Activated naive CD4-positive, alpha-beta T cell treated with anti-CD3 and anti-CD28 coated beads for 36 hours (primary cell): ENCODE data around the gene NACC2. TPM values are rescaled to one million over a fixed set of nuclear protein-coding genes. Genes with fewer than 3 reads are reported as not detected.
"Not testable (repeated sequence)": the region's sequence is repeated elsewhere in the genome, so short reads cannot be mapped to it uniquely, and the experiment has no call there.

ENCODE experiments used
- CTCF ChIA-PET: fragments of 350-600 bp; sonication (Branson Sonifier 250); formaldehyde crosslinking; loops from one replicate; lab custom pipeline; 2021; ENCODE audit warnings: antibody characterized with exemption; lab: Charles Lee
- DNase-seq: peaks from one replicate; pipeline ENCODE4 v3.0.0-alpha.2; 2020
- H3K27ac Mint-ChIP-seq: one replicate; pipeline ENCODE4 v1.8.0; 2021; ENCODE audit warnings: mild to moderate bottlenecking, mixed read lengths
- H3K27me3 Mint-ChIP-seq: one replicate; pipeline ENCODE4 v1.8.0; 2021; ENCODE audit warnings: low read depth, mixed read lengths
- H3K36me3 Mint-ChIP-seq: one replicate; pipeline ENCODE4 v1.8.0; 2021; ENCODE audit warnings: low read depth, mixed read lengths
- H3K4me1 Mint-ChIP-seq: one replicate; pipeline ENCODE4 v1.8.0; 2021; ENCODE audit warnings: low read depth, mixed read lengths
- H3K4me3 Mint-ChIP-seq: one replicate; pipeline ENCODE4 v1.8.0; 2021; ENCODE audit warnings: mild to moderate bottlenecking, moderate library complexity, mixed read lengths
- H3K9me3 Mint-ChIP-seq: one replicate; pipeline ENCODE4 v1.8.0; 2021; ENCODE audit warnings: mixed read lengths
- intact Hi-C: fragments of 100-400 bp; cut with micrococcal nuclease; formaldehyde crosslinking; loops from one replicate; pipeline ENCODE4 v1.15.1; 2023
- total RNA-seq, 2 experiments: library from RNA; stranded (reverse); gene quantifications; one replicate each; pipeline ENCODE4 v1.2.3, GENCODE V29; 2021

NACC2 gene
- total RNA-seq, 2 experiments from 2014 or later: 3.4 to 3.5 TPM

DNA sequence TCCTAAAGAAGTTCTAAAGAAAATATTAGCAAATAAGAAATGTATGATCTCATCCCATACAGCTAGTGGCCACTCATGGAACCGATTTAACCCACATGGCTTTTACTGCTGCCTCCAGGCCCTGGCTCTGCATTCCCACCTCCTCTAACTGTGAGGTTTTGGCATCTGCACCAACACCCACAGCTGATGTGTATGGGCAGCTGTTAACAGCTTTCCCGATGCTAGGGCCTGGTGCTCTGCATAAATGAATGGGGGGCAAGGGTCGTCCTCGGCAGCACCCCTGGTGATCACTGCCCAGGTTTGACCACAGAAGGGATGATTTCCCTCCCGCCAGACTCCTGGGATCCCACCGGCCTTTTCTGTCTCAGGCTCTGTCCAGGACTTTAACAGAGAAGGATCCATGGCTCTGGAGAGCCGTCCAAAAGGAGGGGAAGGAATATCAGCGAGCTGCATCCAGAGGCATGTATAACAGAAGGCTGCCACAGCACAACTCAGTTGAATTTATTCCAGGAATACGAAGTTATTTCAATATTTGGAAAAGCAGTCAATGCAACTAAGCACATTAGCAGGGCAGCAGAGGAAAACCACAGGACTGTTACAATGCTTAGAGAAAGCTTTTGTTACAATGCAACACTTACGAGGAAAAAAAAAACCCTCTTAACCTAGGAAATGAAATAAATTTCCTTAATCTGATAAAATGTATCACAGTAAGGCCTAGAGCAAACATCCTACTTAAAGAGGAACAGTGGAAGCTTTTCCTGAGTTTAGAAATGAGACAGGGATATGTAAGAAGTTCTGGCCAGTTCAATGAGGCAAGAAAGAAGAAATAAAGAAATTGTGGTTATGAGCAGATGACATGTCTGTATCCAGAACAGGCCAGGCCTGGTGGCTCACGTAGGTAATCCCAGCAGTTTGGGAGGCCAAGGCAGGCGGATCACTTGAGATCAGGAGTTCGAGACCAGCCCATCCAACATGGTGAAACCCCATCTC, 63.1 kb downstream of the NACC2 start:
- intact Hi-C loops: no loop called here
- H3K27me3 Mint-ChIP-seq: no peaks in the 10 kb centered on the region
- peaks cover 13% of the 10 kb centered on the region for H3K36me3 Mint-ChIP-seq
- no peak for DNase-seq
- H3K4me3 Mint-ChIP-seq: no peak overlapping the region
- peaks cover 3% of the 10 kb centered on the region for H3K4me1 Mint-ChIP-seq
- CTCF ChIA-PET: no interaction called here
- peaks cover 17% of the 10 kb centered on the region for H3K9me3 Mint-ChIP-seq
- H3K27ac Mint-ChIP-seq: no peak overlapping the region

DNA sequence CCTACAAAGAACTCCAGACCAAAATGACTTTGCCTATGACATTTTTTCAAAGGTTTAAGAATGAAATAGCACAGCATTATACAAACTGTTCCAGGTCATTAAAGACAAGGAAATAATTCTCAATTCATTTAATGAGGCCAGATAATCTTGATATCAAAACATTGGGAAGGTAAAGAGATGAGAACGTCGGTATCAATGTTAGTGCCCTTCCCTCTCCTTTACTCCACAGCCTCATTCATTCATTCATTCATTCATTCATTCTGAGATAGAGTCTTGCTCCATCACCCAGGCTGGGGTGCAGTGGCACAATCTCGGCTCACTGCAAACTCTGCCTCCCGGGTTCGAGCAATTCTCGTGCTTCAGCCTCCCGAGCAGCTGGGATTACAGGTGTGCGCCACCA, 64.0 kb downstream of the NACC2 start:
- Mint-ChIP-seq H3K27me3 (no peaks in the 10 kb centered on the region), H3K4me3 (no peak overlapping the region), H3K36me3 (peaks cover 13% of the 10 kb centered on the region), H3K4me1 (peaks cover 3% of the 10 kb centered on the region), H3K9me3 (peaks cover 10% of the 10 kb centered on the region), H3K27ac (no peak overlapping the region)
- DNase-seq: no peak
- CTCF ChIA-PET: no interaction called here
- intact Hi-C loops: no loop called here

DNA sequence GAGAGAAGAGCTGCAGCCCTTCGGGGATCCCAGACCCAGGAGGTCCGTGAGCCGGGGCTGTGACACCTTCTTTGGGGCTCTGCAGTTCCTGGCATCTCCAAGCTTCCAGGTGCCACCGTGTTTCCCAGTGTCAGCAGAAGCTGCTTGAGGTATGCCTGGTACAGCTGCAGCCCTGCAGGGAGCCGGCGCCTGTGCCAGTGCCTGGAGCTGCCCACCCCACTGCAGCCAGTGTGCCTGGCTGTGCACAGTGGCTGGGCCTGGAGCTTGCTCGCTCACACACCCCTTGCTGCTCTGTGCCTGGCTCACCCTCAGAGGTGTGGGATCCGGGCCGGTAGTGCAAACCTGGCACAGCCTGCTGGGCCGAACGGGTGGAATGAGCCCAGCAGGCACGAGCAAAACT, 65.5 kb downstream of the NACC2 start:
- no peak for DNase-seq
- peaks cover 6% of the 10 kb centered on the region for H3K36me3 Mint-ChIP-seq
- no peak overlapping the region for H3K4me3 Mint-ChIP-seq
- no peaks in the 10 kb centered on the region for H3K4me1 Mint-ChIP-seq
- intact Hi-C loops: no loop called here
- no peak overlapping the region for H3K27ac Mint-ChIP-seq
- H3K27me3 Mint-ChIP-seq: no peaks in the 10 kb centered on the region
- CTCF ChIA-PET: interaction anchor here (1.1 kb wide), 1 partner anchor 57 kb away, joined by 3 read pairs; no protein-coding TSS in a partner anchor
- H3K9me3 Mint-ChIP-seq: no peaks in the 10 kb centered on the region

DNA sequence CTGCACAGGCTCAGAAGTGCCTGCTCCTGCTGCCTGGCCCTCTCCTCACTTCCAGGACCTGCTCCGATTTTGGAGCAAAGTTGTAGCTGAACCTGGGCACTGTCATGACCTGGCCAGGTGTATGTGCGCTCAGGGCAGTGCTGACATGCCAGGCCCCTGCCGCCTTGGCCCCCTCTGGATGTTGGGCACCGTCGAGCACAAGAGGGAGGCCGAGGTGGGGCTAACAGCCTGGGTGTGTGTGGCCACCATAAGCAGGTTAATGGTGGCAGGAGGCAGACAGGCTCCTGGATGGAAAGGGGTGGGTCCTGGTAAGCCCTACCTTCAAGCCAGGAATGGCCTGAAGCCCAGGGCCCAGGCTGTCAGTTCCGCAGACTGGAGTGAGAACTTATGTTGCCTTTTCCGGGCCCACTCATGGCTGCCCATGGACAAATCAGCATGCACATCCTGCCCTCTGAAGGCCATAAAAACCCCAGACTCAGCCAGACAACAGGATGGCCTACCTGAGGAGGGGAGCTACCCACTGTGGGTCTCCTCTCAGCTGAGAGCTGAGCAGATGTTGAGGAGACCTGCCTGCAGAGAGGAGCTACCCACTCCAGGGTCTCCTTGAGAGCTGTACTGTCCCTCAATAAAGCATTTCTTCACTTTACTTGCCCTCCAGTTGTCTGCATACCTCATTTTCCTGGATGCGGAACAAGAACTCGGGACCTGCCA, 66.2 kb downstream of the NACC2 start:
- no peaks in the 10 kb centered on the region for H3K27me3 Mint-ChIP-seq
- H3K4me3 Mint-ChIP-seq: no peak overlapping the region
- intact Hi-C loops: no loop called here
- no peak overlapping the region for H3K27ac Mint-ChIP-seq
- no peaks in the 10 kb centered on the region for H3K4me1 Mint-ChIP-seq
- no peak for DNase-seq
- H3K36me3 Mint-ChIP-seq: peaks cover 6% of the 10 kb centered on the region
- H3K9me3 Mint-ChIP-seq: no peaks in the 10 kb centered on the region
- CTCF ChIA-PET: no interaction called here

DNA sequence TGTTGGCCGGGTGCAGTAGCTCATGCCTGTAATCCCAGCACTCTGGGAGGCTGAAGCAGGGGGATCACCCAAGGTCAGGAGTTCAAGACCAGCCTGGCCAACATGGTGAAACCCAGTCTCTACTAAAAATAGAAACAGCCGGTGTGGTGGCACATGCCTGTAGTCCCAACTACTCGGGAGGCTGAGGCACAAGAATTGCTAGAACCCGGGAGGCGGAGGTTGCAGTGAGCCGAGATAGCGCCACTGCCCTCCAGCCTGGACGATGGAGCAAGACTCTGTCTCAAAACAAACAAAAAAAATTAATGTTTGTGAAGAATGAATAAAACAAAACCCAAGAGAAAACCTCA, 68.2 kb downstream of the NACC2 start:
- CTCF ChIA-PET, H3K27me3 Mint-ChIP-seq, intact Hi-C loops, H3K4me3 Mint-ChIP-seq, H3K36me3 Mint-ChIP-seq, DNase-seq, H3K27ac Mint-ChIP-seq, H3K9me3 Mint-ChIP-seq, H3K4me1 Mint-ChIP-seq: not testable (repeated sequence)

DNA sequence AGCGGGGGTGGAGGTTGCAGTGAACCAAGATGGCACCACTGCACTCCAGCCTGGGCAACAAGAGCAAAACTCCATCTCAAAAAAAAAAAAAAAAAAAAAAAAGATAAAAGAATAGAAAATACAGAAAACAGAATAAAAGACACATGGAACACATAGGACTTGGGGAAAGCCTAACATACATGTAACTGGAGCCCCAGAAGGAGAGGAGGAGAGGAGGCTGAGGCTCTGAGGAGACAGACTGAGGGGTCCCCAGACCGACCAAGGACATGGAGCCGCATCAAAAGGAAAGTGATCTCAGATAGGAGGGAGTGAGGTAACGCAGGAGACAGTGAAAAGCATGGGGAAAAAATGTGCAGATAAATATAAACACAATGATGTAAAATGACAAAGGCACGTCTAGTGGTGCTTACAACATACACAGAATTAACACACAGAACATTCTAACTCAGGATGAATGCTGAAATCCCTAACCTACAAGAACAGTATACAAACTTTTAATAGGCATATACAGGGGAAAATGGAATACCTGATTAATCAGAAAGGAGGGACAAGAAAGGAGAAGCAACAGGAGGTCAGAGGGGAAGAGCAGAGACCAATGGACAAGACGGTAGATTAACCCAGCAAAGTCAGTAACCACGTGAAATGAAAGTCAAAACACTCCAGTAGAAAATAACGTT, 68.7 kb downstream of the NACC2 start:
- intact Hi-C loops: no loop called here
- Mint-ChIP-seq H3K4me1 (no peaks in the 10 kb centered on the region), H3K9me3 (no peaks in the 10 kb centered on the region), H3K4me3 (no peak overlapping the region), H3K36me3 (peaks cover 6% of the 10 kb centered on the region), H3K27me3 (no peaks in the 10 kb centered on the region), H3K27ac (no peak overlapping the region)
- no peak for DNase-seq
- CTCF ChIA-PET: no interaction called here

DNA sequence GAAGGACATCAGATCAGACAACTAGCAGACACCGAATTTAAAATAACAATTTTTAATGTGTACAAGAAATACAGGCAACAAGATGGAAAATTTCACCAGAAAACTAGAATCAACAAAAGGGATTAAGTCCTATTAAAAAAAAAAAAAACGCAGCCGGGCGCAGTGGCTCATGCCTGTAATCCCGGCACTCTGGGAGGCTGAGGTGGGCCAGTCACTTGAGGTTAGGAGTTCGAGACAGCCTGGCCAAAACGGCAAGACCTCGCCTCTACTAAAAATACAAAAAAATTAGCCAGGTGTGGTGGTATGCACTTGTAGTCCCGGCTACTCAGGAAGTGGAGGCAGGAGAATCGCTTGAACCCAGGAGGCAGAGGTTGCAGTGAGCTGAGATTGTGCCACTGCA, 69.6 kb downstream of the NACC2 start:
- H3K27me3 Mint-ChIP-seq: no peaks in the 10 kb centered on the region
- peaks cover 6% of the 10 kb centered on the region for H3K36me3 Mint-ChIP-seq
- CTCF ChIA-PET: no interaction called here
- intact Hi-C loops: no loop called here
- H3K4me1 Mint-ChIP-seq: no peaks in the 10 kb centered on the region
- DNase-seq: no peak
- no peaks in the 10 kb centered on the region for H3K9me3 Mint-ChIP-seq
- H3K27ac Mint-ChIP-seq: no peak overlapping the region
- no peak overlapping the region for H3K4me3 Mint-ChIP-seq

DNA sequence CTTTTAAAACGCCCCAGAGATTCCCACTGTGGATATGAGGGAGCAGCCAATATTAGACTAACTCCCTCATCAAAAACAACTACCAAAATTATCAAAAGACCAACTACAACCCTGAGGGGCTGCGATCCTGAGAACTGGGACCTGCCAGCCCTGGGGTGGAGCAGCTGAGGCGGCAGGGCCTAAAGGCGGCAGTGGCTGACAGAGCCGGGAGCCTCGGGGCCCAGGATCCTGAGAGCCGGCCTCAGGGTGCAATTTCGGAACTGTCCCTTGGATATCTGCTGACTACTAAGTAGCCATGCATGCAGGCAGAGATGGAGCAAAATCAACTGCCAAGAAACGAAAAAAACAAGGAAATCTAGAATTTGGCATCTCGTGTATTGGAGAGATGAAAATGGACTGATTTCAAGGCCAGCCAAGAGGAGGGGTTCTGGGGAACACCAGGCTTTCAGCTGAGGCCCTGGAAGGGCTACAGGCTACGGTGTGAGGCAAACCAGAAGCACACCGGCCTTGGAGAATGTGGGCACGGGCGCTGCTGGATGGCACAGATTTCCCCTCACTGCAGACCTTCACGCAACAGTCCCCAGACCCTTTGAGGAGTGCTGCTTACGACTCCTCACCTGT, 70.3 kb downstream of the NACC2 start:
- intact Hi-C loops: no loop called here
- Mint-ChIP-seq H3K27me3 (no peaks in the 10 kb centered on the region), H3K4me3 (no peak overlapping the region), H3K9me3 (no peaks in the 10 kb centered on the region), H3K4me1 (no peaks in the 10 kb centered on the region), H3K36me3 (peaks cover 3% of the 10 kb centered on the region), H3K27ac (no peak overlapping the region)
- CTCF ChIA-PET: no interaction called here
- no peak for DNase-seq

DNA sequence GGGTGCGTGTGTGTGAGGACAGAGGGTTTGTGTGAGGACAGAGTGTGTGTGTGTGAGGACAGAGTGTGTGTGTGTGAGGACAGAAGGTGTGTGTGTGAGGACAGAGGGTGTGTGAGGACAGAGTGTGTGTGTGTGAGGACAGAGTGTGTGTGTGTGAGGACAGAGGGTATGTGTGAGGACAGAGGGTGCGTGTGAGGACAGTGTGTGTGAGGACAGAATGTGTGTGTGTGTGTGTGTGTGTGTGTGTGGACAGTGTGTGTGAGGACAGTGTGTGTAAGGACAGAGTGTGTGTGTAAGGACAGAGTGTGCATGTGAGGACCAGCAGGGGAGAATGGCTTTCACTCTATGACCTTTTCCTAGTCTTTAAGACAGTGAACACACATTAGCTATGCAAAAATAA, 70.8 kb downstream of the NACC2 start:
- Mint-ChIP-seq H3K27me3 (no peaks in the 10 kb centered on the region), H3K36me3 (peaks cover 3% of the 10 kb centered on the region), H3K9me3 (no peaks in the 10 kb centered on the region), H3K4me1 (no peaks in the 10 kb centered on the region), H3K4me3 (no peak overlapping the region), H3K27ac (no peak overlapping the region)
- CTCF ChIA-PET: no interaction called here
- intact Hi-C loops: no loop called here
- DNase-seq: no peak

DNA sequence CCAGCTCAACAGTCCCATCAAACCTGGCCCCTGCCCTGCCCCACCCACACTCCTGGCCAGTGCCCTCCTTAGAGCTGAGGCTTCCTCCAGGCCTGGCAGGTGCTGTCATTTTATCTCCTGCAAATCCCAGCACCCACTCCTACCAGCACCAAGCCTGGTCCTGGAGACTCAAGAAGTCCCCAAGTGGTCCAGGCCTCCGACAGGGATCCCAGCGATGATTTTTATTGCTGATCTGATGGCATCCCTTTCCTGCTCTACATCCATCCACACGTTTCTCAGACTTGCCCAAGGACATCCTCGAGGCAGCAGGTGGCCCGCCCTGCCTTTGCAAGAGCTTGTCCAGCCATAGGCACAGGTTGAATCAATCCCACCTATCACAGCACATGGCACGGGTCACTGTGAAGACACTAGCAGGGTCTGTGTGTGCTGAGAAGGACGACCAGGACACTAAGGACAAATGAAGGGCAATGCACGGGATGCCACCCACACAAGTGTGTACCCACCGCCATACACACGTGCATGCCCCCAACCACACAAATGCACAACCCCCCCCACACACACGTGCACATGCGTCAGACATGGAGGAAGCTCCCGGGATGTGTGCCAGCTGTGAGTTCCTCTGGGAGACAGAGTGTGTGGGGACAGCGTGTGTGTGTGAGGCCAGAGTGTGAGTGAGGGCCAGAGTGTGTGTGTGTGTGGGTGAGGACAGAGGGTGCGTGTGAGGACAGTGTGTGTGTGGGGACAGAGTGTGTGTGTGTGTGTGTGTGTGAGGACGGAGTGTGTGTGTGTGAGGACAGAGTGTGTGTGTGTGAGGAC, 71.5 kb downstream of the NACC2 start:
- Mint-ChIP-seq H3K9me3 (no peaks in the 10 kb centered on the region), H3K36me3 (peaks cover 2% of the 10 kb centered on the region), H3K27ac (no peak overlapping the region), H3K27me3 (no peaks in the 10 kb centered on the region), H3K4me1 (no peaks in the 10 kb centered on the region), H3K4me3 (no peak overlapping the region)
- CTCF ChIA-PET: no interaction called here
- no peak for DNase-seq
- intact Hi-C loops: no loop called here

DNA sequence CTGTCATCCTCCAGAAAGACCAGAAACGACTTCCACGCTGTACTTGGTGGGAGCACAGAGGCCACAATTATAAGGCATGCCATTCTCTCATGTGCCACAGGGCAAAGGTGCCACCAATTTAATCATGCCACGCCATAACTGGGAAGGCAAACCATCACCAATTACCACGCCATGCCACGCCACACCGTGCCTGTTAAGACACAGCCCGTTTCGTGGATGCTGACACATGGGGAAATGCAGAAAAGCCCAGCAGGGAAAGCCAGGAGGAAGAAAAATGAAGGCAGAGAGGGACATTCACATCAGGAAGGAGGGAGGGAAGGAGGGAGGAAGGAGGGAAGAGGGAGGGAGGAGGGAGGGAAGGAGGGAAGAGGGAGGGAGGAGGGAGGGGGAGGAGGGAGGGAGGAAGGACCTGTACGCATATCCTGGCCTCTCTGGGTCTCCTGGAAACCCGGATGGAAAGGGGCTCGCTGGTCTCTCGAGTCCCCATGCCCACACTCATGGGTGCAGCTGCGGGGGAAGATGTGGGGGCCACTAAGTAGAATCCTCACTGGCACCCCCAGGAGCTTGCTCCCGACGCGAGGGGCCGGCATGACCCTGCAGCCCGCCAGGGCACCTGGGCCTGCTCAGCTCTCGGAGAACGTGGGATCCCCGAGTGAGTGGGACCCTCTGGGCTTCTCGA, 72.2 kb downstream of the NACC2 start:
- H3K4me3 Mint-ChIP-seq: no peak overlapping the region
- H3K9me3 Mint-ChIP-seq: no peaks in the 10 kb centered on the region
- no peak overlapping the region for H3K27ac Mint-ChIP-seq
- no peak for DNase-seq
- peaks cover 2% of the 10 kb centered on the region for H3K36me3 Mint-ChIP-seq
- CTCF ChIA-PET: no interaction called here
- intact Hi-C loops: no loop called here
- H3K27me3 Mint-ChIP-seq: no peaks in the 10 kb centered on the region
- no peaks in the 10 kb centered on the region for H3K4me1 Mint-ChIP-seq
